SK-N-SH (cell line): ENCODE results near the gene FNDC1. TPM values are rescaled to one million over a fixed set of nuclear protein-coding genes. Genes with fewer than 3 reads are reported as not detected.

ENCODE experiments used
- CTCF ChIA-PET: fragments of 300-600, 350-600 bp; formaldehyde crosslinking; extraction: SDS; loops from one replicate; lab custom pipeline; 2021; lab: Yijun Ruan, JAX
- POLR2A ChIA-PET: fragments of 350-600 bp; sonication (Branson Sonifier 250); formaldehyde crosslinking; extraction: SDS; loops from one replicate; lab custom pipeline; 2020; ENCODE audit warnings: antibody characterized with exemption, inconsistent platforms; lab: Yijun Ruan, JAX
- DNase-seq: peaks from one replicate; pipeline ENCODE4 v3.0.0; 2012
- H2AFZ ChIP-seq: fragments of 200-600 bp; sonication (generic); 2 replicates; pipeline ENCODE4 v1.8.1; 2016; ENCODE audit warnings: antibody characterized with exemption, mild to moderate bottlenecking, low read depth
- H3F3A ChIP-seq: fragments of 200-600 bp; sonication (generic); replicated peaks from 2 replicates; pipeline ENCODE3; 2016; ENCODE audit warnings: antibody characterized with exemption, mild to moderate bottlenecking; ENCODE audit not compliant: insufficient read depth
- H3K27ac ChIP-seq, 2 experiments: fragments of 200-500 bp in 1 of 2; fragments of 200-600 bp in 1 of 2; sonication (Bioruptor generic) in 1 of 2; sonication (generic), shearing (Covaris generic) in 1 of 2; 2 replicates each; pipeline versions ENCODE4 v1.5.1 to v1.6.1; 2014 to 2016; ENCODE audit warnings: low read depth in 2 of 2, inconsistent platforms in 1 of 2, low read length in 1 of 2, mild to moderate bottlenecking in 1 of 2, mixed read lengths in 1 of 2
- H3K27me3 ChIP-seq: fragments of 200-600 bp; sonication (generic), shearing (Covaris generic); 2 replicates; pipeline ENCODE4 v1.6.1; 2016; ENCODE audit warnings: mixed run types; ENCODE audit not compliant: insufficient read depth
- H3K36me3 ChIP-seq, 2 experiments: fragments of 200-500 bp in 1 of 2; fragments of 200-600 bp in 1 of 2; sonication (Bioruptor generic) in 1 of 2; sonication (generic) in 1 of 2; replicated peaks in 1 of 2; 2 replicates each; pipeline versions ENCODE3 to v1.5.1; 2014 to 2016; ENCODE audit warnings: low read length in 1 of 2, mild to moderate bottlenecking in 1 of 2; ENCODE audit not compliant: insufficient read depth in 2 of 2, control insufficient read depth in 1 of 2
- H3K4me1 ChIP-seq, 2 experiments: fragments of 200-500 bp in 1 of 2; fragments of 200-600 bp in 1 of 2; sonication (Bioruptor generic) in 1 of 2; sonication (generic), shearing (Covaris generic) in 1 of 2; 2 replicates each; pipeline versions ENCODE4 v1.5.1 to v1.6.1; 2014 to 2016; ENCODE audit warnings: low read depth in 1 of 2, low read length in 1 of 2, mixed run types in 1 of 2; ENCODE audit not compliant: insufficient read depth in 2 of 2, control insufficient read depth in 1 of 2
- H3K4me2 ChIP-seq: fragments of 200-600 bp; sonication (generic), shearing (Covaris generic); 2 replicates; pipeline ENCODE4 v1.6.1; 2017; ENCODE audit warnings: mixed run types
- H3K4me3 ChIP-seq, 2 experiments: fragments of 200-500 bp in 1 of 2; fragments of 200-600 bp in 1 of 2; sonication (Bioruptor generic) in 1 of 2; sonication (generic), shearing (Covaris generic) in 1 of 2; 2 replicates each; pipeline versions ENCODE4 v1.5.1 to v1.8.1; 2014 to 2016; ENCODE audit warnings: low read depth in 2 of 2, inconsistent platforms in 1 of 2, low read length in 1 of 2, mild to moderate bottlenecking in 1 of 2, mixed read lengths in 1 of 2, moderate library complexity in 1 of 2
- H3K79me2 ChIP-seq: fragments of 200-600 bp; sonication (generic); 2 replicates; pipeline ENCODE4 v1.8.1; 2017; ENCODE audit warnings: mild to moderate bottlenecking; ENCODE audit not compliant: insufficient read depth
- H3K9ac ChIP-seq: fragments of 200-600 bp; sonication (generic); 2 replicates; pipeline ENCODE4 v1.6.1; 2017; ENCODE audit warnings: mixed run types
- H3K9me2 ChIP-seq: fragments of 200-600 bp; sonication (generic); 2 replicates; pipeline ENCODE4 v1.6.1; 2017; ENCODE audit warnings: mixed run types
- H3K9me3 ChIP-seq: fragments of 200-600 bp; sonication (generic); 2 replicates; pipeline ENCODE4 v1.6.1; 2017; ENCODE audit warnings: mixed run types, mild to moderate bottlenecking, moderate library complexity
- H4K20me1 ChIP-seq: fragments of 200-600 bp; sonication (generic); 2 replicates; pipeline ENCODE4 v1.6.1; 2017; ENCODE audit warnings: mild to moderate bottlenecking, mixed run types; ENCODE audit not compliant: insufficient read depth
- CTCF ChIP-seq: fragments of 200-600 bp; sonication (generic); IDR thresholded peaks from 2 replicates; pipeline ENCODE4 v1.6.1; 2017; ENCODE audit warnings: antibody characterized with exemption, mild to moderate bottlenecking, moderate library complexity
- ELF1 ChIP-seq: IDR thresholded peaks from 2 replicates; pipeline ENCODE4 v1.4.0; 2012
- EP300 ChIP-seq, 2 experiments: IDR thresholded peaks; 2 replicates each; pipeline versions ENCODE4 v1.4.0 to v1.6.1; 2012; ENCODE audit warnings: borderline replicate concordance in 1 of 2, low read depth in 1 of 2, low read length in 1 of 2
- FOSL2 ChIP-seq: IDR thresholded peaks from 2 replicates; pipeline ENCODE4 v1.4.0; 2012; ENCODE audit warnings: low read depth, mild to moderate bottlenecking, moderate library complexity, borderline replicate concordance
- FOXJ3 ChIP-seq: sonication (generic); formaldehyde crosslinking; IDR thresholded peaks from 2 replicates; pipeline ENCODE4 v1.5.1; 2020; ENCODE audit warnings: mild to moderate bottlenecking, missing genetic modification reagents
- FOXM1 ChIP-seq: IDR thresholded peaks from 2 replicates; pipeline ENCODE4 v1.4.0; 2012; ENCODE audit warnings: low read depth, mild to moderate bottlenecking
- MEF2A ChIP-seq: IDR thresholded peaks from 2 replicates; pipeline ENCODE4 v1.4.0; 2012; ENCODE audit warnings: low read depth, borderline replicate concordance
- MXI1 ChIP-seq: IDR thresholded peaks from 2 replicates; pipeline ENCODE4 v1.6.1; 2012; ENCODE audit warnings: mild to moderate bottlenecking, low read depth, low read length, improper control_type of control experiment
- NFIC ChIP-seq: IDR thresholded peaks from 2 replicates; pipeline ENCODE4 v1.4.0; 2012; ENCODE audit warnings: borderline replicate concordance
- NRF1 ChIP-seq: IDR thresholded peaks from 2 replicates; pipeline ENCODE4 v1.6.1; 2012; ENCODE audit warnings: low read depth, mild to moderate bottlenecking, low read length
- PBX3 ChIP-seq: IDR thresholded peaks from 2 replicates; pipeline ENCODE4; 2012
- POLR2AphosphoS5 ChIP-seq: IDR thresholded peaks from 2 replicates; pipeline ENCODE4 v1.6.1; 2012; ENCODE audit warnings: low read depth, low read length
- RCOR1 ChIP-seq: fragments of 150-350 bp; IDR thresholded peaks from 2 replicates; pipeline ENCODE4 v1.6.1; 2017; ENCODE audit warnings: antibody characterized with exemption, low read length
- REST ChIP-seq: IDR thresholded peaks from 2 replicates; pipeline ENCODE4 v1.6.1; 2012; ENCODE audit warnings: mild to moderate bottlenecking, low read depth, low read length, moderate library complexity
- RXRA ChIP-seq: IDR thresholded peaks from 2 replicates; pipeline ENCODE4 v1.4.0; 2012; ENCODE audit warnings: low read depth, mild to moderate bottlenecking, borderline replicate concordance
- SMC3 ChIP-seq: IDR thresholded peaks from 2 replicates; pipeline ENCODE4 v1.6.1; 2012; ENCODE audit warnings: low read depth, low read length, improper control_type of control experiment
- TCF12 ChIP-seq: IDR thresholded peaks from 2 replicates; pipeline ENCODE4 v1.4.0; 2012
- USF1 ChIP-seq: IDR thresholded peaks from 2 replicates; pipeline ENCODE4 v1.4.0; 2012; ENCODE audit warnings: low read depth, borderline replicate concordance
- USF2 ChIP-seq: fragments of 150-350 bp; IDR thresholded peaks from 2 replicates; pipeline ENCODE4 v1.6.1; 2017; ENCODE audit warnings: antibody characterized with exemption, low read length, low read depth, borderline replicate concordance
- YY1 ChIP-seq: IDR thresholded peaks from 2 replicates; pipeline ENCODE4 v1.4.0; 2012; ENCODE audit warnings: low read depth, mild to moderate bottlenecking
- WGBS: methylation state at CpG from one replicate; pipeline ENCODE4 v1.1.6; 2017; ENCODE audit warnings: low lambda C conversion rate; 5-methylcytosine and 5-hydroxymethylcytosine counted together
- polyA plus RNA-seq, 3 experiments: library from polyadenylated mRNA; depleted of rRNA; stranded (reverse); fragments of >200 nt; gene quantifications; 2 replicates each; pipeline ENCODE4 v1.2.3, GENCODE V29; 2012

Gene FNDC1
- polyA plus RNA-seq, 1 of the 3 experiments (the other 2 are of a cell fraction): not detected

GRCh38 chr6:159197251-159197650, 28.1 kb downstream of the FNDC1 start:
- Histone ChIP-seq H3K4me2 (no peak overlapping the region), H3K9ac (no peak overlapping the region), H2AFZ (no peak overlapping the region), H3K36me3 (no peaks in the 10 kb centered on the region), H3K4me1 (no peaks in the 10 kb centered on the region), H3F3A (no peaks in the 10 kb centered on the region), H3K27me3 (peaks cover 24% of the 10 kb centered on the region; the same call in 1 of the 2 replicates), H4K20me1 (no peaks in the 10 kb centered on the region), H3K79me2 (no peaks in the 10 kb centered on the region), H3K9me2 (no peaks in the 10 kb centered on the region), H3K27ac (no peak overlapping the region), H3K9me3 (no peaks in the 10 kb centered on the region), H3K4me3 (no peak overlapping the region)
- POLR2A ChIA-PET: no interaction called here
- WGBS: 13% methylated on average over 7 of the region's 7 CpGs
- CTCF ChIA-PET: interaction anchor here (1.5 kb wide), 1 partner anchor 62 kb away, joined by 4 read pairs; no protein-coding TSS in a partner anchor
- TF ChIP-seq NRF1: no peak
- TF ChIP-seq MXI1: no peak
- TF ChIP-seq PBX3: no peak
- TF ChIP-seq FOXJ3 (CRISPR knock-in tag): no peak
- no peak for TF ChIP-seq RXRA
- TF ChIP-seq CTCF: no peak
- TF ChIP-seq USF2: no peak
- TF ChIP-seq TCF12: no peak
- TF ChIP-seq POLR2AphosphoS5: no peak
- no peak for TF ChIP-seq FOXM1
- no peak for TF ChIP-seq MEF2A
- no peak for TF ChIP-seq SMC3
- no peak for TF ChIP-seq ELF1
- TF ChIP-seq YY1: no peak
- no peak for TF ChIP-seq EP300 (IDR thresholded peaks at IDR 0.05; ENCODE audit: borderline replicate concordance in 1 of 2, low read depth in 1 of 2, low read length in 1 of 2)
- DNase-seq: no peak

- no peaks in the 10 kb centered on the region for H3K79me2 ChIP-seq
- H3K4me1 ChIP-seq: no peaks in the 10 kb centered on the region
- no peaks in the 10 kb centered on the region for H3K9me2 ChIP-seq
- no peak overlapping the region for H3K4me2 ChIP-seq
- H3K27me3 ChIP-seq: peaks cover 8% of the 10 kb centered on the region; the same call in 1 of the 2 replicates
- H3K27ac ChIP-seq: no peak overlapping the region
- H3F3A ChIP-seq: no peaks in the 10 kb centered on the region
- no peaks in the 10 kb centered on the region for H3K9me3 ChIP-seq
- no peak overlapping the region for H2AFZ ChIP-seq
- ChIA-PET CTCF (interaction anchor here (0.6 to 1.6 kb wide), 3 partner anchors 12 to 262 kb away, joined by 3 to 4 read pairs (median 4); no protein-coding TSS in a partner anchor), POLR2A (no interaction called here)
- DNase-seq: no peak
- no peak overlapping the region for H3K9ac ChIP-seq
- H3K4me3 ChIP-seq: no peak overlapping the region
- 0% methylated on average over 1 of the region's 1 CpG for WGBS
- H3K36me3 ChIP-seq: no peaks in the 10 kb centered on the region
- H4K20me1 ChIP-seq: no peaks in the 10 kb centered on the region
- TF ChIP-seq NFIC (no peak), SMC3 (no peak), USF1 (no peak), FOSL2 (no peak), RCOR1 (no peak), REST (no peak), POLR2AphosphoS5 (no peak)
These were observed 32.1 kb downstream of the FNDC1 start for GRCh38 chr6:159201336-159201735.
